H9 (cell line): ENCODE results near the gene HOXD13. TPM values are rescaled to one million over a fixed set of nuclear protein-coding genes. Genes with fewer than 3 reads are reported as not detected.

Source experiments
- DNase-seq: peaks from one replicate; pipeline ENCODE4 v3.0.0-alpha.2; 2017
- H2AFZ ChIP-seq: one replicate; pipeline ENCODE4 v1.6.1; 2013; ENCODE audit warnings: mild to moderate bottlenecking, low read length, control low read depth, moderate library complexity
- H2AK5ac ChIP-seq: 2 replicates; pipeline ENCODE4 v1.6.1; 2013; ENCODE audit warnings: low read length, control low read depth, mixed read lengths; ENCODE audit not compliant: insufficient read length
- H2BK120ac ChIP-seq: one replicate; pipeline ENCODE4 v1.6.1; 2013; ENCODE audit warnings: low read depth, mild to moderate bottlenecking, low read length, control low read depth, inconsistent platforms; ENCODE audit not compliant: poor library complexity, severe bottlenecking
- H2BK12ac ChIP-seq: 2 replicates; pipeline ENCODE4 v1.6.1; 2013; ENCODE audit warnings: low read length, control low read depth, mixed read lengths, low read depth; ENCODE audit not compliant: insufficient read length
- H2BK15ac ChIP-seq: 2 replicates; pipeline ENCODE4 v1.6.1; 2013; ENCODE audit warnings: low read depth, low read length, control low read depth
- H2BK20ac ChIP-seq: one replicate; pipeline ENCODE4 v1.6.1; 2013; ENCODE audit warnings: low read depth, mild to moderate bottlenecking, low read length, control low read depth, inconsistent platforms; ENCODE audit not compliant: poor library complexity, severe bottlenecking
- H2BK5ac ChIP-seq: 2 replicates; pipeline ENCODE4 v1.6.1; 2013; ENCODE audit warnings: low read length, control low read depth, mixed read lengths; ENCODE audit not compliant: insufficient read length
- H3K14ac ChIP-seq: 2 replicates; pipeline ENCODE4 v1.6.1; 2013; ENCODE audit warnings: low read length, control low read depth; ENCODE audit not compliant: insufficient read depth
- H3K18ac ChIP-seq: 2 replicates; pipeline ENCODE4 v1.6.1; 2013; ENCODE audit warnings: low read depth, mild to moderate bottlenecking, mixed read lengths, low read length, control low read depth; ENCODE audit not compliant: insufficient read length
- H3K23ac ChIP-seq: 2 replicates; pipeline ENCODE4 v1.6.1; 2013; ENCODE audit warnings: low read length, control low read depth, mixed read lengths, low read depth; ENCODE audit not compliant: insufficient read length
- H3K23me2 ChIP-seq: 2 replicates; pipeline ENCODE4 v1.6.1; 2013; ENCODE audit warnings: low read depth, mild to moderate bottlenecking, mixed read lengths, low read length, control low read depth; ENCODE audit not compliant: insufficient read length, poor library complexity, severe bottlenecking
- H3K27ac ChIP-seq: 2 replicates; pipeline ENCODE4 v1.5.1; 2013; ENCODE audit warnings: low read length, control low read depth, mixed read lengths, low read depth; ENCODE audit not compliant: insufficient read length
- H3K27me3 ChIP-seq: 2 replicates; pipeline ENCODE4 v1.6.1; 2013; ENCODE audit warnings: low read length, control low read depth, inconsistent platforms; ENCODE audit not compliant: insufficient read depth
- H3K4ac ChIP-seq: 2 replicates; pipeline ENCODE4 v1.6.1; 2013; ENCODE audit warnings: low read depth, mild to moderate bottlenecking, control low read depth, inconsistent platforms, low read length, moderate library complexity
- H3K4me1 ChIP-seq: 2 replicates; pipeline ENCODE4 v1.6.1; 2013; ENCODE audit warnings: low read length, control low read depth, inconsistent platforms; ENCODE audit not compliant: insufficient read depth
- H3K4me2 ChIP-seq: 2 replicates; pipeline ENCODE4 v1.6.1; 2013; ENCODE audit warnings: low read length, control low read depth, mixed read lengths; ENCODE audit not compliant: insufficient read length, insufficient read depth
- H3K56ac ChIP-seq: 2 replicates; pipeline ENCODE4 v1.6.1; 2013; ENCODE audit warnings: low read depth, mild to moderate bottlenecking, mixed read lengths, low read length, control low read depth; ENCODE audit not compliant: insufficient read length
- H3K79me1 ChIP-seq: 2 replicates; pipeline ENCODE4 v1.6.1; 2013; ENCODE audit warnings: low read depth, mild to moderate bottlenecking, moderate library complexity, low read length, control low read depth, inconsistent platforms; ENCODE audit not compliant: insufficient read depth, poor library complexity, severe bottlenecking
- H3K79me2 ChIP-seq: 2 replicates; pipeline ENCODE4 v1.6.1; 2013; ENCODE audit warnings: low read length, control low read depth, inconsistent platforms; ENCODE audit not compliant: insufficient read depth
- H3K9ac ChIP-seq: 2 replicates; pipeline ENCODE4 v1.6.1; 2013; ENCODE audit warnings: low read length, control low read depth, mixed read lengths; ENCODE audit not compliant: insufficient read length; ENCODE audit errors: extremely low read depth
- H3K9me3 ChIP-seq: one replicate; pipeline ENCODE4 v1.6.1; 2013; ENCODE audit warnings: low read depth, low read length, inconsistent platforms; ENCODE audit not compliant: control insufficient read depth
- H3T11ph ChIP-seq: one replicate; pipeline ENCODE4 v1.6.1; 2013; ENCODE audit warnings: mild to moderate bottlenecking, low read length, control low read depth, inconsistent platforms
- H4K20me1 ChIP-seq: one replicate; pipeline ENCODE4 v1.6.1; 2013; ENCODE audit not compliant: control insufficient read depth, insufficient read length, insufficient read depth
- H4K5ac ChIP-seq: 2 replicates; pipeline ENCODE4 v1.6.1; 2013; ENCODE audit warnings: low read depth, mild to moderate bottlenecking, mixed read lengths, low read length, control low read depth; ENCODE audit not compliant: insufficient read length
- H4K8ac ChIP-seq: replicated peaks from 2 replicates; pipeline ENCODE4 v1.6.1; 2013; ENCODE audit warnings: low read length, control low read depth, mixed read lengths, low read depth; ENCODE audit not compliant: insufficient read length
- H4K91ac ChIP-seq: 2 replicates; pipeline ENCODE4 v1.6.1; 2013; ENCODE audit warnings: low read depth, mild to moderate bottlenecking, moderate library complexity, mixed read lengths, low read length, control low read depth; ENCODE audit not compliant: insufficient read length
- H3K27ac Mint-ChIP-seq, 3 experiments: 2 replicates in 2 of 3; 3 replicates in 1 of 3; pipeline ENCODE4 v1.8.0; 2020 to 2021; ENCODE audit warnings: mixed read lengths in 3 of 3, mild to moderate bottlenecking in 1 of 3, moderate library complexity in 1 of 3
- H3K27me3 Mint-ChIP-seq: 2 replicates; pipeline ENCODE4 v1.8.0; 2021; ENCODE audit warnings: low read depth, mild to moderate bottlenecking, moderate library complexity, mixed read lengths
- H3K36me3 Mint-ChIP-seq, 3 experiments: 2 replicates in 2 of 3; 3 replicates in 1 of 3; pipeline ENCODE4 v1.8.0; 2020 to 2021; ENCODE audit warnings: low read depth in 3 of 3, mixed read lengths in 3 of 3; ENCODE audit not compliant: insufficient read depth in 1 of 3
- H3K4me1 Mint-ChIP-seq, 2 experiments: 2 replicates each; pipeline ENCODE4 v1.8.0; 2020; ENCODE audit warnings: mixed read lengths in 2 of 2
- H3K4me3 Mint-ChIP-seq, 2 experiments: 2 replicates in 1 of 2; 3 replicates in 1 of 2; pipeline ENCODE4 v1.8.0; 2020 to 2021; ENCODE audit warnings: mild to moderate bottlenecking in 2 of 2, mixed read lengths in 2 of 2, moderate library complexity in 1 of 2
- H3K9me3 Mint-ChIP-seq, 2 experiments: 2 replicates in 1 of 2; 3 replicates in 1 of 2; pipeline ENCODE4 v1.8.0; 2020; ENCODE audit warnings: mild to moderate bottlenecking in 2 of 2, mixed read lengths in 2 of 2, moderate library complexity in 1 of 2
- WGBS: extraction: QIAGEN DNeasy Blood & Tissue Kit; methylation state at CpG from one replicate; pipeline ENCODE4 v1.1.7; 2013; ENCODE audit warnings: missing lambda C conversion rate, low lambda C conversion rate, mixed read lengths; ENCODE audit not compliant: insufficient read length; ENCODE audit errors: extremely low coverage; 5-methylcytosine and 5-hydroxymethylcytosine counted together
- total RNA-seq: library from RNA; stranded (reverse); gene quantifications from 2 replicates; pipeline ENCODE4 v1.2.1, GENCODE V29; 2021
- TF ChIP-seq, protein P1 (sequence below): fragments of 200-600 bp; sonication (generic); conservative IDR thresholded peaks from 3 replicates; pipeline ENCODE4 v1.8.0; 2021; ENCODE audit warnings: antibody characterized with exemption, mild to moderate bottlenecking

Gene HOXD13
- total RNA-seq, 1 experiment from 2014 or later = not detected

DNA sequence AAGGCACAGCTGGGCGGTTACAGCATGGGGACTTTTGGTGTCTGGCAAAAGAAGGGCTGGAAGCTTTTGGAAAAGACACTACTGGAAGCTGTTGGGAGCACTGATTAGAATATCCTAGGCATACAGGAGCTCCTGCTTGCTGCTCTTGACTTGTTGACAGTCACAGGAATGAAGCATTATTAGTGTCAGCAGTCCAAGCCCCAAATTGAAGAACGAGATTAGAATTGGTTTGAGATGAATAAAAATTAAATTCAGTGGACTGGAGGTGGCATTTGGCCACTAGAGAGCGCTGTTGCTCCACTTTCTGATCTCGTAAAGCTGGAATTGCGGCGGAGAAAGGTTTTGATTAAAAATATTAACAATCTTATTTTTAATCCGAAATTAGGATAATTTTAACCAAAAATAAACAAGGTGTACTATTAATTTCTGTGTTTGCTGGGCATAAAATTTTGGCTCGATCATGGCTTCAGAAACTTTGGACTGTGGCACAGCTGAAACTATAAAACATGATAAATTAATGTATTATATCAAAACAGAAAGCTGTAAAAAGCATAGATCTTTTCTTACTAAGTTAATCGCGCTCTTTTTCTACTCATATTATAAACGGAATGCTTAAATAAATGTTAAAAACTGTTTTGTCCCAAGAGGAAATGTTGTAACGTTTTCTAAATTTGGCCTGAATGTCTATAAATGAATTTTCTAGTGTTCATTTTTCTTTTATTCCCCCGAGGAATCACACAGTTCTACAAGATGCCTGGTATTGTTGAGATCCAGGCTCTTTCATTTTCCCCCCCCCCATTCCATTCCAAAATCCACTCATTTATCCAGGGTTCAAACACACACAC is 34.6 kb downstream of the HOXD13 start:
- Mint-ChIP-seq H3K27me3 (peaks cover 97% of the 10 kb centered on the region), H3K27ac (no peak overlapping the region), H3K9me3 (peaks cover 0 to 13% of the 10 kb centered on the region in 2 experiments; a peak in 4 of 5 replicates), H3K4me1 (peaks cover 12 to 22% of the 10 kb centered on the region in 2 experiments), H3K4me3 (no peak overlapping the region), H3K36me3 (no peaks in the 10 kb centered on the region; a peak in 2 of 7 replicates)
- no peak overlapping the region for H4K8ac ChIP-seq
- DNase-seq = peak; percentile 31
- H2BK120ac ChIP-seq = no peak overlapping the region
- no peak overlapping the region for H2AFZ ChIP-seq
- no CpG with 5 or more reads among the region's 13 CpGs for WGBS
- no peaks in the 10 kb centered on the region for H3K9me3 ChIP-seq
- no peak overlapping the region for H3K4ac ChIP-seq
- no peaks in the 10 kb centered on the region for H3K79me1 ChIP-seq
- no peak overlapping the region for H2BK5ac ChIP-seq
- no peak overlapping the region for H3K14ac ChIP-seq
- no peak overlapping the region for H2AK5ac ChIP-seq
- no peak overlapping the region for H2BK15ac ChIP-seq
- no peak overlapping the region for H3T11ph ChIP-seq
- no peak overlapping the region for H2BK20ac ChIP-seq
- H3K18ac ChIP-seq = no peak overlapping the region
- no peak overlapping the region for H4K5ac ChIP-seq
- TF ChIP-seq, protein P1, sequence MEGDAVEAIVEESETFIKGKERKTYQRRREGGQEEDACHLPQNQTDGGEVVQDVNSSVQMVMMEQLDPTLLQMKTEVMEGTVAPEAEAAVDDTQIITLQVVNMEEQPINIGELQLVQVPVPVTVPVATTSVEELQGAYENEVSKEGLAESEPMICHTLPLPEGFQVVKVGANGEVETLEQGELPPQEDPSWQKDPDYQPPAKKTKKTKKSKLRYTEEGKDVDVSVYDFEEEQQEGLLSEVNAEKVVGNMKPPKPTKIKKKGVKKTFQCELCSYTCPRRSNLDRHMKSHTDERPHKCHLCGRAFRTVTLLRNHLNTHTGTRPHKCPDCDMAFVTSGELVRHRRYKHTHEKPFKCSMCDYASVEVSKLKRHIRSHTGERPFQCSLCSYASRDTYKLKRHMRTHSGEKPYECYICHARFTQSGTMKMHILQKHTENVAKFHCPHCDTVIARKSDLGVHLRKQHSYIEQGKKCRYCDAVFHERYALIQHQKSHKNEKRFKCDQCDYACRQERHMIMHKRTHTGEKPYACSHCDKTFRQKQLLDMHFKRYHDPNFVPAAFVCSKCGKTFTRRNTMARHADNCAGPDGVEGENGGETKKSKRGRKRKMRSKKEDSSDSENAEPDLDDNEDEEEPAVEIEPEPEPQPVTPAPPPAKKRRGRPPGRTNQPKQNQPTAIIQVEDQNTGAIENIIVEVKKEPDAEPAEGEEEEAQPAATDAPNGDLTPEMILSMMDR = peak; percentile 92
- H3K4me1 ChIP-seq = no peaks in the 10 kb centered on the region
- H3K27me3 ChIP-seq = peaks cover 89% of the 10 kb centered on the region
- no peaks in the 10 kb centered on the region for H3K23me2 ChIP-seq
- H3K27ac ChIP-seq = no peak overlapping the region
- H3K79me2 ChIP-seq = no peaks in the 10 kb centered on the region
- no peak overlapping the region for H3K4me2 ChIP-seq
- no peak overlapping the region for H4K91ac ChIP-seq
- H4K20me1 ChIP-seq = no peaks in the 10 kb centered on the region
- no peak overlapping the region for H2BK12ac ChIP-seq
- H3K56ac ChIP-seq = no peak overlapping the region
- no peak overlapping the region for H3K9ac ChIP-seq
- no peak overlapping the region for H3K23ac ChIP-seq
